ENCODE data around the gene GRID1.

- no peak for TF ChIP-seq CTCF (conservative IDR thresholded peaks at IDR 0.05; ENCODE audit: low read depth, low read length)
- TF ChIP-seq EZH2phosphoT487 (IDR thresholded peaks at IDR 0.05; ENCODE audit: borderline replicate concordance, low read length) = no peak
- no peak for TF ChIP-seq EZH2 (IDR thresholded peaks at IDR 0.05; ENCODE audit: low read length, unreplicated experiment)
These were observed 379.8 kb downstream of the GRID1 start for GRCh38 chr10:85986777-85987176.

Data from PC-3 (cell line).